Uterus (tissue), 2 donors: ENCODE results near the gene DNAJB12.

Experiments used
- POLR2A ChIP-seq, 2 donors: fragments of 450-650 bp; IDR thresholded peaks; one replicate each; pipeline ENCODE4 v1.6.1; 2016; ENCODE audit warnings: antibody characterized with exemption in 2 of 2, mild to moderate bottlenecking in 1 of 2, moderate library complexity in 1 of 2
- TF ChIP-seq, protein P1 (sequence below), 4 experiments: fragments of 200-600 bp in 2 of 4; fragments of 450-650 bp in 2 of 4; sonication (generic) in 2 of 4; IDR thresholded peaks; one replicate each; pipeline ENCODE4 v1.5.1; 2016 to 2019; ENCODE audit warnings: antibody characterized with exemption in 4 of 4, mild to moderate bottlenecking in 2 of 4, moderate library complexity in 1 of 4

DNA sequence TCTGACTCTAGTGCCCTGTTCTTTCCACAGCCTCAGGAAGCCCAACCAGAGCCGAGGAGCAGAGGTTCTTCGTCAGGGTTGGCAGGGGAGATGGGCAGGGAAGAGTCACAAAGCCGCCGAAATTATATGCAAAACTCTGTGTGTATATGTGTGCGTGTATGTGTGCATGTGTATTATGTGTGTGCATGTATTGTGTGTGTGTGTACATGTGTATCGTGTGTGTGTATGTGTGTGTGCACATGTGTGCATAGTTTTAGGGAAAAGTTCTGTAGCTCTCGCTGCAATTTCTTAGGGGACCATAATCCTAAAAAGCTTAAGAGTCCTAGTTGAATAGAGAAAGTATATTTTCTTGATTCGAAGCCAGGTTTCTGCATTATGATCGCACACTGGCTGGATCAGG lies 17.0 kb downstream of the DNAJB12 start:
- TF ChIP-seq, protein P1, sequence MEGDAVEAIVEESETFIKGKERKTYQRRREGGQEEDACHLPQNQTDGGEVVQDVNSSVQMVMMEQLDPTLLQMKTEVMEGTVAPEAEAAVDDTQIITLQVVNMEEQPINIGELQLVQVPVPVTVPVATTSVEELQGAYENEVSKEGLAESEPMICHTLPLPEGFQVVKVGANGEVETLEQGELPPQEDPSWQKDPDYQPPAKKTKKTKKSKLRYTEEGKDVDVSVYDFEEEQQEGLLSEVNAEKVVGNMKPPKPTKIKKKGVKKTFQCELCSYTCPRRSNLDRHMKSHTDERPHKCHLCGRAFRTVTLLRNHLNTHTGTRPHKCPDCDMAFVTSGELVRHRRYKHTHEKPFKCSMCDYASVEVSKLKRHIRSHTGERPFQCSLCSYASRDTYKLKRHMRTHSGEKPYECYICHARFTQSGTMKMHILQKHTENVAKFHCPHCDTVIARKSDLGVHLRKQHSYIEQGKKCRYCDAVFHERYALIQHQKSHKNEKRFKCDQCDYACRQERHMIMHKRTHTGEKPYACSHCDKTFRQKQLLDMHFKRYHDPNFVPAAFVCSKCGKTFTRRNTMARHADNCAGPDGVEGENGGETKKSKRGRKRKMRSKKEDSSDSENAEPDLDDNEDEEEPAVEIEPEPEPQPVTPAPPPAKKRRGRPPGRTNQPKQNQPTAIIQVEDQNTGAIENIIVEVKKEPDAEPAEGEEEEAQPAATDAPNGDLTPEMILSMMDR (IDR thresholded peaks at IDR 0.05), result no peak
- no peak for TF ChIP-seq POLR2A (IDR thresholded peaks at IDR 0.05)
